Naive thymus-derived CD4-positive, alpha-beta T cell (primary cell): ENCODE results near the gene EZH1. TPM values are rescaled to one million over a fixed set of nuclear protein-coding genes. Genes with fewer than 3 reads are reported as not detected.

Source experiments
- ATAC-seq: fragments of 150-1000 bp; cut with Tn5 transposase; 2 replicates; pipeline ENCODE4 v1.10.0; 2021; ENCODE audit warnings: mild to moderate bottlenecking, moderate library complexity
- CTCF ChIA-PET: fragments of 350-600 bp; sonication (Branson Sonifier 250); formaldehyde crosslinking; loops from one replicate; lab custom pipeline; 2021; ENCODE audit warnings: antibody characterized with exemption; lab: Charles Lee
- POLR2A ChIA-PET: fragments of 350-600 bp; sonication (Branson Sonifier 250); formaldehyde crosslinking; loops from one replicate; lab custom pipeline; 2021; ENCODE audit warnings: antibody characterized with exemption, inconsistent platforms; lab: Charles Lee
- DNase-seq, 9 donors: peaks; one replicate each; pipeline versions ENCODE4 v3.0.0 to v3.0.0-alpha.2; 2020 to 2022; ENCODE audit warnings: mixed read lengths in 1 of 9
- H3K27ac ChIP-seq: one replicate; pipeline ENCODE4 v1.7.0; 2013; ENCODE audit warnings: mild to moderate bottlenecking, low read depth, low read length, moderate library complexity
- H3K27me3 ChIP-seq, 2 donors: one replicate each; pipeline ENCODE4 v1.7.0; 2013; ENCODE audit warnings: low read length in 2 of 2, mild to moderate bottlenecking in 2 of 2, moderate library complexity in 2 of 2; ENCODE audit not compliant: control insufficient read depth in 2 of 2, insufficient read depth in 2 of 2
- H3K36me3 ChIP-seq, 3 experiments: 1 replicate in 2 of 3; 2 replicates in 1 of 3; pipeline ENCODE4 v1.7.0; 2013; ENCODE audit warnings: low read length in 3 of 3, mild to moderate bottlenecking in 3 of 3, moderate library complexity in 1 of 3; ENCODE audit not compliant: insufficient read depth in 3 of 3, control insufficient read depth in 2 of 3
- H3K4me1 ChIP-seq, 2 donors: one replicate each; pipeline ENCODE4 v1.7.0; 2013; ENCODE audit warnings: low read length in 2 of 2, mild to moderate bottlenecking in 2 of 2, moderate library complexity in 1 of 2; ENCODE audit not compliant: control insufficient read depth in 2 of 2, insufficient read depth in 2 of 2
- H3K4me3 ChIP-seq: 2 replicates; pipeline ENCODE4 v1.7.0; 2013; ENCODE audit warnings: mild to moderate bottlenecking, low read length
- H3K9me3 ChIP-seq, 3 experiments: 1 replicate in 2 of 3; 2 replicates in 1 of 3; pipeline ENCODE4 v1.7.0; 2013; ENCODE audit warnings: low read length in 3 of 3; ENCODE audit not compliant: control insufficient read depth in 2 of 3
- H3K27ac Mint-ChIP-seq, 9 donors: one replicate each; pipeline ENCODE4 v1.8.0; 2020 to 2022; ENCODE audit warnings: mixed read lengths in 9 of 9, mild to moderate bottlenecking in 8 of 9, moderate library complexity in 5 of 9, inconsistent platforms in 2 of 9
- H3K27me3 Mint-ChIP-seq, 5 donors: one replicate each; pipeline ENCODE4 v1.8.0; 2021 to 2022; ENCODE audit warnings: mixed read lengths in 5 of 5, mild to moderate bottlenecking in 1 of 5
- H3K36me3 Mint-ChIP-seq, 5 donors: one replicate each; pipeline ENCODE4 v1.8.0; 2020 to 2022; ENCODE audit warnings: mixed read lengths in 5 of 5, mild to moderate bottlenecking in 3 of 5, inconsistent platforms in 1 of 5
- H3K4me1 Mint-ChIP-seq, 7 donors: one replicate each; pipeline ENCODE4 v1.8.0; 2020 to 2022; ENCODE audit warnings: mixed read lengths in 7 of 7, mild to moderate bottlenecking in 3 of 7, inconsistent platforms in 1 of 7
- H3K4me3 Mint-ChIP-seq, 10 donors: one replicate each; pipeline ENCODE4 v1.8.0; 2020 to 2022; ENCODE audit warnings: mild to moderate bottlenecking in 10 of 10, mixed read lengths in 10 of 10, moderate library complexity in 6 of 10, inconsistent platforms in 2 of 10
- H3K9me3 Mint-ChIP-seq, 11 donors: one replicate each; pipeline ENCODE4 v1.8.0; 2020 to 2022; ENCODE audit warnings: mixed read lengths in 11 of 11, mild to moderate bottlenecking in 4 of 11, inconsistent platforms in 1 of 11, moderate library complexity in 1 of 11
- intact Hi-C, 2 donors: fragments of 100-400 bp; cut with micrococcal nuclease; formaldehyde crosslinking; loops; one replicate each; pipeline ENCODE4 v1.15.1; 2023
- polyA plus RNA-seq, 2 donors: library from polyadenylated mRNA; unstranded; fragments of 300-500 nt; fragmentation: Illumina TruSeq; gene quantifications; one replicate each; pipeline ENCODE4 v1.2.3, GENCODE V29; 2021
- total RNA-seq, 6 experiments: library from RNA in 5 of 6; stranded (reverse) in 5 of 6; gene quantifications; 1 replicate in 5 of 6; 2 replicates in 1 of 6; pipeline ENCODE4 v1.2.3 and lab custom pipeline; 2021 to 2026

EZH1 gene
- total and polyA plus RNA-seq, 7 experiments from 2014 or later = 30.2 to 212 (median 92.4) TPM

DNA sequence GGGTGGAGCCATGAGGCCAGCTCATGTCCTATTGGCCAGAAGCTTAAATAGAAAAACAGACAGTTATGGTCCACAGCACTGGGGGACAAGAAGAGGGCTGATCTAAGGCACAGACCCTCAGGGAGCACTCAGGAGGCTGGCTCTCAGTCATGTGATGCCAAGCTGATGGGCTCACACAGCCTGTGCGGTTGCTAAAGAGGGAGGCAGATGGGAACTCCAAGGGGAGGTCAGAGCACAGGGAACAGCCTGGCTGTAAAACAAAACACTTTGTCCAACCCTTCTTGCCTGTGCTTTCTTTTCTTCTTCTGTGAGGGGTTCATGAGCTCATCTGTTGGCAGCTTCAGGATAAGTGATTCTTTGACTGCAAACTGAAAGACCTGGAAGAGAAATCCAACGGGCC is 35.3 kb downstream of the EZH1 start:
- H3K4me3 Mint-ChIP-seq = no peak overlapping the region

DNA sequence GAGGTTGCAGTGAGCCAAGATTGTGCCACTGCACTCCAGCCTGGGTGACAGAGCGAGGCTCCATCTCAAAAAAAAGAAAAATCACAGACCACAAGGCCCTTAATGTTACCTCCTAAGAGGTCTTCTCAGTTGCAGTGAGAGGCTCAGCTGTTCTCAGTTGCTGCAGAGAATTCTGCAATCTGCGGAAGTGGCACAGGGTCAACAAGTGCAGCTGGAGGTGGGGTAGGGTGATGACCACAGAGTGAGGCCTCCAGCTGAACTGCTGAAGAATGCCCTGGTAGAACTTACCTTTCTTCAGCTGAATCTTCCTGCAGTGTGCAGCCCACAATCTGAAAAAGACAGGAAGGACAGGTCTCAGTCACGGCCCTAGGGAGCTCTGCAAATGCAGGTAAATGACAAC is 36.3 kb downstream of the EZH1 start:
- Histone ChIP-seq H3K9me3 (no peaks in the 10 kb centered on the region), H3K27ac (no peak overlapping the region), H3K4me3 (no peak overlapping the region), H3K36me3 (peaks cover 15 to 92% (median 50%) of the 10 kb centered on the region in 3 experiments), H3K4me1 (peaks cover 25 to 27% of the 10 kb centered on the region in 2 donors), H3K27me3 (no peaks in the 10 kb centered on the region)
- CTCF ChIA-PET = no interaction called here
- ATAC-seq = no peak
- H3K9me3 Mint-ChIP-seq = no peaks in the 10 kb centered on the region
- no peak overlapping the region for H3K4me3 Mint-ChIP-seq
- H3K36me3 Mint-ChIP-seq = peaks cover 26 to 75% (median 57%) of the 10 kb centered on the region in 5 donors
- H3K4me1 Mint-ChIP-seq = peaks cover 4 to 33% (median 25%) of the 10 kb centered on the region in 7 donors
- DNase-seq = no peak
- POLR2A ChIA-PET = interaction anchor here (1.1 kb wide), 1 partner anchor 100 kb away, joined by 3 read pairs; the partner anchor contains the start of gene RETREG3
- no peaks in the 10 kb centered on the region for H3K27me3 Mint-ChIP-seq
- no peak overlapping the region for H3K27ac Mint-ChIP-seq
- intact Hi-C loops = no loop called here

More for the DNA sequence above, 35.3 kb downstream of the EZH1 start:
- ChIA-PET CTCF (no interaction called here), POLR2A (interaction anchor here (1.1 kb wide), 1 partner anchor 63 kb away, joined by 3 read pairs; no protein-coding TSS in a partner anchor)
- Histone ChIP-seq H3K4me3 (no peak overlapping the region), H3K36me3 (peaks cover 20 to 91% (median 47%) of the 10 kb centered on the region in 3 experiments), H3K27ac (no peak overlapping the region), H3K9me3 (no peaks in the 10 kb centered on the region), H3K27me3 (no peaks in the 10 kb centered on the region), H3K4me1 (peaks cover 25 to 27% of the 10 kb centered on the region in 2 donors)
- Mint-ChIP-seq H3K27me3 (no peaks in the 10 kb centered on the region), H3K9me3 (no peaks in the 10 kb centered on the region), H3K4me1 (peaks cover 4 to 30% (median 25%) of the 10 kb centered on the region in 7 donors), H3K27ac (peak overlapping the region in 1 of 9 donors; percentile 21), H3K36me3 (peaks cover 29 to 73% (median 55%) of the 10 kb centered on the region in 5 donors)
- ATAC-seq (no peak), DNase-seq (no peak)
- intact Hi-C loops = no loop called here

DNA sequence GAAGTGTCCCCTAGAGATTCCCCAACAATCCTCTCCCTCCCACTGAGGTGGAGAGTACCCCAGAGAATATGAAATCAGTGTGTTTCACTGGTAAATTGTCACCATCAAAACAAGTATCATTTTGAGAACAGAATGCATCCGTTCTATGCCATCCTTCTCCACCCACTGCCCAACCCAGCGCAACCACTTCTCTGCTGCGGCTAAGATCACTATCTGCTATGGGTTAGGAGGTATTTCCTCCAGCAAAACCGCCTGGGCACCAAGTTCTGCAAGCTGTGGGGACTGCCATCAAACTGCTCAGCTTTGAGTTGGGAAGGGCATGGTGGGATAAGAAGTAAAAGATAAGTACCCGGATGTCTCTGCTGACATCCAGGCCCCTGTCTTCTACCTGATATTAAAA is 38.1 kb downstream of the EZH1 start:
- Mint-ChIP-seq H3K9me3 (no peaks in the 10 kb centered on the region), H3K27me3 (no peaks in the 10 kb centered on the region), H3K4me3 (peak overlapping the region; percentile 16 to 84 (median 62)), H3K4me1 (peaks cover 4 to 33% (median 25%) of the 10 kb centered on the region in 7 donors), H3K36me3 (peaks cover 24 to 79% (median 57%) of the 10 kb centered on the region in 5 donors), H3K27ac (peak overlapping the region in 5 of 9 donors; percentile 38 to 83 (median 78))
- DNase-seq (peak in 7 of 9 donors; percentile 35 to 71 (median 56)), ATAC-seq (peak; percentile 92)
- H3K27me3 ChIP-seq = no peaks in the 10 kb centered on the region
- H3K36me3 ChIP-seq = peaks cover 13 to 91% (median 44%) of the 10 kb centered on the region in 3 experiments
- peaks cover 25 to 27% of the 10 kb centered on the region in 2 donors for H3K4me1 ChIP-seq
- H3K9me3 ChIP-seq = no peaks in the 10 kb centered on the region
- intact Hi-C loops = no loop called here
- no peak overlapping the region for H3K27ac ChIP-seq
- no peak overlapping the region for H3K4me3 ChIP-seq
- ChIA-PET POLR2A (interaction anchor here (0.7 to 1.1 kb wide), 3 partner anchors 24 to 497 kb away, joined by 3 to 5 read pairs (median 3); no protein-coding TSS in a partner anchor), CTCF (interaction anchor here (0.5 to 0.6 kb wide), 3 partner anchors 99 to 192 kb away, joined by 3 to 9 read pairs (median 3); no protein-coding TSS in a partner anchor)

DNA sequence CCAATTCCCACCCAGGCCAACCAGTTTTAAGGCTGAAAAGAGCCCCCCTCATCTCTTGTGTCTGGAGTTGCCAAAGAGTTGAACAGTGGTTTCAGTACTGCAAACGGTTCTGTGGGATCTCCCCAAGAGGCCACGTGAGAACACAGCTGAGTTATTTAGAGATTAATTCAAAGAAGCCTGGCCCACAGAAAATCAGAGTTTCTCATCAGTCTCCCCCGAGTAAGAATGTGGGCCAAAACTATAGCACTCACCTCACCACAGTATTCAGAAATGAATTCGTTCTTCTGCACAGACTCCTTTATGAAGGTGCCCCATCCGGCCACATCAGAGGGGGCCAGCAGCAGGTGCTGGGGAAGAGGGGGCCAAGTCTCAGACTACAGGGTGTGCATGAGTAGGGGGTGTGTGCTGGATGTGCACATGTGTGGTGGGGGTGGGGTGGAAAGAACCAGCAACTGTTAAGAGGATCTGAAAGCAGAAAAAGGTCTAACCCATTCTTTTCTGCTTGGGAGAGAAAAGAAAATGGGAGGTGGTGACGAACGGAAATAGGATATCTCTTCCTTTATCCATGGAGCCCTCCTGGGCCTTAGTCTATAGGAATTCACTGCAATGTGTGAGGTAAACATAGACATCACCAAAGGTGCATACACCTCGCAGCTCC is 39.9 kb downstream of the EZH1 start:
- Mint-ChIP-seq H3K9me3 (no peaks in the 10 kb centered on the region), H3K27me3 (no peaks in the 10 kb centered on the region), H3K36me3 (peaks cover 25 to 79% (median 53%) of the 10 kb centered on the region in 5 donors), H3K27ac (peak overlapping the region in 1 of 9 donors; percentile 82), H3K4me1 (peaks cover 4 to 33% (median 25%) of the 10 kb centered on the region in 7 donors), H3K4me3 (peak overlapping the region in 1 of 10 donors; percentile 21)
- DNase-seq (peak in 1 of 9 donors; percentile 43), ATAC-seq (no peak)
- Histone ChIP-seq H3K4me3 (no peak overlapping the region), H3K36me3 (peaks cover 13 to 93% (median 35%) of the 10 kb centered on the region in 3 experiments), H3K27ac (no peak overlapping the region), H3K4me1 (peaks cover 25 to 27% of the 10 kb centered on the region in 2 donors), H3K27me3 (no peaks in the 10 kb centered on the region), H3K9me3 (no peaks in the 10 kb centered on the region)
- intact Hi-C loops = no loop called here
- ChIA-PET POLR2A (no interaction called here), CTCF (interaction anchor here (0.6 kb wide), 1 partner anchor 400 kb away, joined by 4 read pairs; no protein-coding TSS in a partner anchor)

DNA sequence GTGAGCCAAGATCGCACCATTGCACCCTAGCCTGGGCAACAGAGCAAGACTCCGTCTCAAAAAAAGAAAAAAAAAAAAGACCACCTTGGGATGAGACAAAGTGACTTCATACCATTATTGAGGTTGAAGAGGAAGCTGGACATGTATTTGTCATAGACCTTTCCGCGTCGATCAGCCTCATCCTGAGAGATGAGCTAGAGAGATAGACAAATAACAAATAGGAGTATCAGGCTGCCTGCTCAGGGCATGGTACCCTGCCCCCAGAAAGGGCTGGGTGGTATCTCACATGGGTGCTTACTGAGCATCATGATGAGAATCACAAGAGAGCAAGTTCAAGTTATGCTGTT is 40.4 kb downstream of the EZH1 start:
- Histone ChIP-seq H3K27me3 (no peaks in the 10 kb centered on the region), H3K9me3 (no peaks in the 10 kb centered on the region), H3K4me3 (no peak overlapping the region), H3K4me1 (peaks cover 25 to 27% of the 10 kb centered on the region in 2 donors), H3K36me3 (peaks cover 13 to 91% (median 30%) of the 10 kb centered on the region in 3 experiments), H3K27ac (no peak overlapping the region)
- DNase-seq (no peak), ATAC-seq (no peak)
- no peaks in the 10 kb centered on the region for H3K27me3 Mint-ChIP-seq
- peaks cover 24 to 79% (median 49%) of the 10 kb centered on the region in 5 donors for H3K36me3 Mint-ChIP-seq
- ChIA-PET CTCF (interaction anchor here (0.6 kb wide), 1 partner anchor 399 kb away, joined by 4 read pairs; no protein-coding TSS in a partner anchor), POLR2A (no interaction called here)
- H3K27ac Mint-ChIP-seq = no peak overlapping the region
- H3K9me3 Mint-ChIP-seq = no peaks in the 10 kb centered on the region
- peaks cover 4 to 33% (median 25%) of the 10 kb centered on the region in 7 donors for H3K4me1 Mint-ChIP-seq
- intact Hi-C loops = no loop called here
- H3K4me3 Mint-ChIP-seq = no peak overlapping the region

DNA sequence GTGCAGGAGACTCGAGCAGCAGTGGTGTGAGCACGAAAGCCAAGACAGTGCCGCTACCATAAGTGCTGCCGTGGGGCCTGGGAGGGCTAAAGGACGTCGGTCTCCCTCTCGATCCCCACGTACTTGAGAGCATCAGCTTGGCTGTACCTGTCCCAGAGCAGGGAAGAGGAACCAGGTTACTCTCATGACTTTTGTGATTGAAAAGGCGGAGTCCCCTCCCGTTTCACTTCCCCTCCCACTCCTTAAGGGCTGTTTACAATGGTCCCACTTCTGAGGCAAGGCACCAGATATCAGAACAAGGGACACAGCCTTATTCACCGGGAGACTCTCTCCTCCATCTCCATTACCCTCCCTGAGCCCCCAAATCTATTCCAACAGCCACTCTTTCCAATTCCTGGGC is 42.4 kb downstream of the EZH1 start:
- POLR2A ChIA-PET = no interaction called here
- Mint-ChIP-seq H3K27me3 (no peaks in the 10 kb centered on the region), H3K36me3 (peaks cover 11 to 63% (median 31%) of the 10 kb centered on the region in 5 donors), H3K27ac (peak overlapping the region in 2 of 9 donors; percentile 17 to 42), H3K4me1 (peaks cover 4 to 26% (median 18%) of the 10 kb centered on the region in 7 donors), H3K4me3 (no peak overlapping the region), H3K9me3 (no peaks in the 10 kb centered on the region)
- CTCF ChIA-PET = interaction anchor here (0.6 kb wide), 1 partner anchor 124 kb away, joined by 4 read pairs; no protein-coding TSS in a partner anchor
- Histone ChIP-seq H3K9me3 (no peaks in the 10 kb centered on the region), H3K27me3 (no peaks in the 10 kb centered on the region), H3K27ac (no peak overlapping the region), H3K4me3 (no peak overlapping the region), H3K4me1 (peaks cover 18 to 22% of the 10 kb centered on the region in 2 donors), H3K36me3 (peaks cover 13 to 75% (median 16%) of the 10 kb centered on the region in 3 experiments)
- intact Hi-C loops = no loop called here
- DNase-seq (no peak), ATAC-seq (no peak)
